HEK293T (cell line): ENCODE data around the gene C2CD5.
"Not testable (repeated sequence)": the region's sequence is repeated elsewhere in the genome, so short reads cannot be mapped to it uniquely, and the experiment has no call there.

Experiments
- CTCF ChIA-PET: fragments of 350-600 bp; formaldehyde crosslinking; extraction: SDS; loops from one replicate; lab custom pipeline; 2021; ENCODE audit warnings: antibody characterized with exemption, inconsistent platforms; lab: Yijun Ruan, JAX
- POLR2A ChIA-PET: fragments of 350-600 bp; formaldehyde crosslinking; extraction: SDS; loops from one replicate; lab custom pipeline; 2020; ENCODE audit warnings: antibody characterized with exemption, inconsistent platforms; lab: Yijun Ruan, JAX
- DNase-seq: peaks from one replicate; pipeline ENCODE4 v3.0.0; 2012; ENCODE audit warnings: mixed read lengths; ENCODE audit errors: extremely low spot score
- ARNT ChIP-seq: fragments of 450-650 bp; IDR thresholded peaks from 2 replicates; pipeline ENCODE4 v1.6.1; 2017; ENCODE audit warnings: mild to moderate bottlenecking
- BHLHE40 ChIP-seq: fragments of 450-650 bp; IDR thresholded peaks from 2 replicates; pipeline ENCODE4 v1.6.1; 2016; ENCODE audit warnings: mild to moderate bottlenecking, moderate library complexity, borderline replicate concordance
- CTBP1 ChIP-seq: fragments of 450-650 bp; IDR thresholded peaks from 2 replicates; pipeline ENCODE4 v1.6.1; 2016; ENCODE audit warnings: borderline replicate concordance
- ELF4 ChIP-seq: fragments of 450-650 bp; IDR thresholded peaks from 2 replicates; pipeline ENCODE4 v1.6.1; 2017; ENCODE audit warnings: antibody characterized with exemption
- FOXA1 ChIP-seq: fragments of 450-650 bp; IDR thresholded peaks from 2 replicates; pipeline ENCODE4 v1.6.1; 2016; ENCODE audit warnings: mild to moderate bottlenecking
- FOXK2 ChIP-seq: fragments of 450-650 bp; IDR thresholded peaks from 2 replicates; pipeline ENCODE4 v1.6.1; 2016; ENCODE audit warnings: mild to moderate bottlenecking
- FOXM1 ChIP-seq: fragments of 450-650 bp; IDR thresholded peaks from 2 replicates; pipeline ENCODE4 v1.6.1; 2017; ENCODE audit warnings: mild to moderate bottlenecking, borderline replicate concordance
- HDGF ChIP-seq: fragments of 450-650 bp; IDR thresholded peaks from 2 replicates; pipeline ENCODE4 v1.6.1; 2017; ENCODE audit warnings: antibody characterized with exemption, borderline replicate concordance
- L3MBTL2 ChIP-seq: fragments of 450-650 bp; conservative IDR thresholded peaks from 2 replicates; pipeline ENCODE4 v1.6.1; 2016; ENCODE audit warnings: mild to moderate bottlenecking
- LEF1 ChIP-seq: fragments of 450-650 bp; IDR thresholded peaks from 2 replicates; pipeline ENCODE4 v1.6.1; 2017; ENCODE audit warnings: mild to moderate bottlenecking, borderline replicate concordance
- NFRKB ChIP-seq: fragments of 450-650 bp; IDR thresholded peaks from 2 replicates; pipeline ENCODE4 v1.6.1; 2016; ENCODE audit warnings: mild to moderate bottlenecking, moderate library complexity
- PKNOX1 ChIP-seq: fragments of 450-650 bp; IDR thresholded peaks from 2 replicates; pipeline ENCODE4 v1.6.1; 2016
- SP1 ChIP-seq: fragments of 450-650 bp; IDR thresholded peaks from 2 replicates; pipeline ENCODE4 v1.6.1; 2017
- SUZ12 ChIP-seq: fragments of 450-650 bp; IDR thresholded peaks from 2 replicates; pipeline ENCODE4 v1.6.1; 2016; ENCODE audit warnings: mild to moderate bottlenecking
- TARDBP ChIP-seq: fragments of 450-650 bp; IDR thresholded peaks from 2 replicates; pipeline ENCODE4 v1.6.1; 2016
- ZNF384 ChIP-seq: fragments of 450-650 bp; IDR thresholded peaks from 2 replicates; pipeline ENCODE4 v1.6.1; 2016

Gene C2CD5

GRCh38 chr12:22518060-22518719 lies 26.2 kb downstream of the C2CD5 start:
- TF ChIP-seq NFRKB (no peak), LEF1 (no peak), SUZ12 (no peak), ELF4 (no peak), FOXK2 (no peak), BHLHE40 (no peak)
- no peak for DNase-seq
- ChIA-PET CTCF (interaction anchor here (0.7 kb wide), 1 partner anchor 18 kb away, joined by 3 read pairs; no protein-coding TSS in a partner anchor), POLR2A (interaction anchor here (0.8 kb wide), 1 partner anchor 26 kb away, joined by 3 read pairs; the partner anchor contains the start of gene C2CD5)

GRCh38 chr12:22514875-22515274 lies 29.5 kb downstream of the C2CD5 start:
- no peak for TF ChIP-seq SP1
- POLR2A ChIA-PET = no interaction called here
- CTCF ChIA-PET = no interaction called here
- DNase-seq = no peak

- no peak for DNase-seq
- CTCF ChIA-PET = interaction anchor here (0.6 kb wide), 1 partner anchor 1563 kb away, joined by 3 read pairs; no protein-coding TSS in a partner anchor
- POLR2A ChIA-PET = no interaction called here
- TF ChIP-seq HDGF = no peak
- no peak for TF ChIP-seq FOXK2
- no peak for TF ChIP-seq CTBP1
- no peak for TF ChIP-seq ARNT
- TF ChIP-seq FOXM1 = no peak
Observed at GRCh38 chr12:22505826-22506225, 38.5 kb downstream of the C2CD5 start.

- CTCF ChIA-PET = no interaction called here
- no peak for TF ChIP-seq ARNT
- TF ChIP-seq PKNOX1 = no peak
- POLR2A ChIA-PET = interaction anchor here (1.0 kb wide), 1 partner anchor 842 kb away, joined by 3 read pairs; the partner anchor contains the start of gene LDHB
- DNase-seq = no peak
Observed at GRCh38 chr12:22500100-22500499, 44.2 kb downstream of the C2CD5 start.

- POLR2A ChIA-PET = no interaction called here
- no peak for DNase-seq
- TF ChIP-seq BHLHE40 (no peak), ELF4 (no peak), FOXM1 (no peak), HDGF (no peak), LEF1 (no peak), NFRKB (no peak), FOXK2 (no peak), FOXA1 (no peak), CTBP1 (no peak), ZNF384 (no peak), SUZ12 (no peak), ARNT (no peak)
- CTCF ChIA-PET = interaction anchor here (0.6 kb wide), 1 partner anchor 45 kb away, joined by 3 read pairs; no protein-coding TSS in a partner anchor
Observed at GRCh38 chr12:22499445-22499844, 44.9 kb downstream of the C2CD5 start.

- TF ChIP-seq FOXM1 (no peak), SP1 (no peak), CTBP1 (no peak), L3MBTL2 (no peak), FOXA1 (no peak), TARDBP (no peak), LEF1 (no peak), BHLHE40 (no peak), SUZ12 (no peak), PKNOX1 (no peak), FOXK2 (no peak)
- ChIA-PET CTCF (no interaction called here), POLR2A (no interaction called here)
- DNase-seq = no peak
Observed at GRCh38 chr12:22494319-22494718, 50.0 kb downstream of the C2CD5 start.

GRCh38 chr12:22491034-22491433 lies 53.3 kb downstream of the C2CD5 start:
- ChIA-PET CTCF (no interaction called here), POLR2A (no interaction called here)
- DNase-seq = no peak
- TF ChIP-seq ARNT = no peak
- TF ChIP-seq FOXK2 = no peak
- no peak for TF ChIP-seq LEF1
- TF ChIP-seq CTBP1 = no peak
- TF ChIP-seq NFRKB = no peak
- no peak for TF ChIP-seq BHLHE40
- TF ChIP-seq L3MBTL2 = no peak
- no peak for TF ChIP-seq SUZ12

GRCh38 chr12:22488478-22488877 lies 55.9 kb downstream of the C2CD5 start:
- CTCF ChIA-PET = no interaction called here
- no peak for DNase-seq
- POLR2A ChIA-PET = no interaction called here
- TF ChIP-seq SP1 (no peak), ELF4 (no peak), LEF1 (no peak), NFRKB (no peak), BHLHE40 (no peak), SUZ12 (no peak), FOXA1 (no peak), L3MBTL2 (no peak), CTBP1 (no peak), HDGF (no peak), TARDBP (no peak), ZNF384 (no peak), FOXK2 (no peak), FOXM1 (no peak), PKNOX1 (no peak), ARNT (no peak)

GRCh38 chr12:22487683-22488082 lies 56.7 kb downstream of the C2CD5 start:
- POLR2A ChIA-PET, CTCF ChIA-PET, DNase-seq: not testable (repeated sequence)
